Measurements from ENCODE around the gene CFAP54. TPM values are rescaled to one million over a fixed set of nuclear protein-coding genes. Genes with fewer than 3 reads are reported as not detected.

CFAP54 gene
- total RNA-seq, 1 experiment from 2014 or later = 0.20 TPM

- in situ Hi-C loops (cut with HindIII; ENCODE audit: low sequenced_read_pairs) = no loop called here
These were observed 291.0 kb downstream of the CFAP54 start for GRCh38 chr12:96780330-96780729.

DNA sequence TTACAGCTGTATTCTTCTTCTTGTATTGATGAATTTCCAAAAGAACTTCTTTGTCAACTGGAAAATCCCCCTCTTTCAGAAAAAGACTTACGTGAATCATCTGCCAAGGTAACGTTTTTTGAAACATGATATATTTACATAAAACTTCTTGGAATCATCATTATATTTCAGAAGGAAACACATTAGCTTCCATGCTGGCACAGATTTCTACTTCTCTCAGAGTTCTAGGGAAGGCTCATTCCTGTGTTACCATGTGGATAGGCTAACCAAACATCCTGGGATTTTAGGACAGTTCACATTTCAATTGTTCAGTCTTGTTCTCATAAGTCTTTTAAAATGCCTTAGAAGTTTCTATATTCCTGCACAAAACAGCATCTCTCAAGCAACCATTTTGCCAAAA lies 297.4 kb downstream of the CFAP54 start:
- in situ Hi-C loops (cut with HindIII; ENCODE audit: low sequenced_read_pairs) = no loop called here

More at GRCh38 chr12:96780330-96780729, 291.0 kb downstream of the CFAP54 start:
- DNase-seq (ENCODE audit: low spot score) = no peak

DNA sequence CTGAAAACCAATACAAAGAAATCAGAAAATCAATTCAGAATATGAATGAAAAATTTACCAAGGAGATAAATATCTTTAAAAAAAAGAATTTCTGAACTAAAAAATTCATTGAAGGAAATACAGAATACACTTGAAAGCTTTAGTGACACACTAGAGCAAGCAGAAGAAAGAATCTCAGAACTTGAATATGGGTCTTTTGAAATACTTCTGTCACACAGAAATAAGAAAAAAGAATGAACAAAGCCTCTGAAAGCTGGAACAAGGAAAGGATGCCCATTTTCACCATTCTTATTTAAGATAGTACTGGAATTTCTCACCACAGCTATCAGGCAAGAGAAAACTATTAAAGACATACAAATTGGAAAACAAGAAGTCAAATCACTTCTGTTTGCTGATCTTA lies 314.6 kb downstream of the CFAP54 start:
- DNase-seq (ENCODE audit: low spot score) = no peak
- in situ Hi-C loops (cut with HindIII; ENCODE audit: low sequenced_read_pairs) = no loop called here

More for the DNA sequence above, 297.4 kb downstream of the CFAP54 start:
- DNase-seq (ENCODE audit: low spot score) = no peak

GRCh38 chr12:96806272-96806671 lies 316.9 kb downstream of the CFAP54 start:
- no peak for DNase-seq (ENCODE audit: low spot score)
- in situ Hi-C loops (cut with HindIII; ENCODE audit: low sequenced_read_pairs) = no loop called here

- no peak for DNase-seq (ENCODE audit: low spot score)
- in situ Hi-C loops (cut with HindIII; ENCODE audit: low sequenced_read_pairs) = no loop called here
These were observed 318.4 kb downstream of the CFAP54 start for GRCh38 chr12:96807741-96808140.

DNA sequence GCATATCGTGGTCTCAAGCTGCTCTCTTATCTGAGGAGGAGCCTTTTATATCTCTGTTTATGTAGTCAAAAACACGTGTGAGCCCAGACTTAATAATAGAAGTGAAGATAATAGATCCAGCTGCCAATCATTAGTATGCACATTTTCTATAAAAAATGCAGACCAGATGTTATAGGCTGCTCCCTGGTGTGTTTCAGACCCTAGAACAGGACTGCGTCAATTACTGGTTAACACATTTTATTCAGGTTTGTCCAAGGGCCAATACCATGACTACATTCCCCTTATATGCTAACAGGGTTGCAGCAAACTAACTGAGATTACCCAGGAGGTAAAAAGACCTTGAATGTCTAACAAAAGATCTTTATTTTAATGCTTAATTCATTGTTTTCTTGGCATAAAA lies 319.2 kb downstream of the CFAP54 start:
- DNase-seq (ENCODE audit: low spot score) = no peak
- in situ Hi-C loops (cut with HindIII; ENCODE audit: low sequenced_read_pairs) = no loop called here

DNA sequence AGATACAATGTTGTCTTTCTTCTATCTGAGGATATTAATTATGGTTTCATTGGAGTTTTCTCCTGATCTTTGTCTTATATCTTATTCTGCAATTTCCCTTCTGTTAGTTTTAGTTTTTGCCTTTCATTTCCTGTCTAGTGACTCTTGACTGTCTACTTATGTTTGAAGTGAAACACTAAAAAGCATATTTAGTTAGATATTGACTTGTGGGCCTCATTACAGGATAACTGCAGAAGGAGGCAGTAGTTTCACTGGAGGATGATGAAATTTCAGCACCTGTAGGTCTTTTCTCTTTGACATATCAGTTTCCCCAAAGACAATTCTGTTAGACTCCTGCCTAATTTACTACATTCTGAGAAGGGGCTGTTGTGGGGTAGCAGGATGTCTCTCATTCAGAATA lies 320.1 kb downstream of the CFAP54 start:
- in situ Hi-C loops (cut with HindIII; ENCODE audit: low sequenced_read_pairs) = no loop called here
- DNase-seq (ENCODE audit: low spot score) = no peak

GRCh38 chr12:96810057-96810456 lies 320.7 kb downstream of the CFAP54 start:
- in situ Hi-C loops (cut with HindIII; ENCODE audit: low sequenced_read_pairs) = no loop called here

DNA sequence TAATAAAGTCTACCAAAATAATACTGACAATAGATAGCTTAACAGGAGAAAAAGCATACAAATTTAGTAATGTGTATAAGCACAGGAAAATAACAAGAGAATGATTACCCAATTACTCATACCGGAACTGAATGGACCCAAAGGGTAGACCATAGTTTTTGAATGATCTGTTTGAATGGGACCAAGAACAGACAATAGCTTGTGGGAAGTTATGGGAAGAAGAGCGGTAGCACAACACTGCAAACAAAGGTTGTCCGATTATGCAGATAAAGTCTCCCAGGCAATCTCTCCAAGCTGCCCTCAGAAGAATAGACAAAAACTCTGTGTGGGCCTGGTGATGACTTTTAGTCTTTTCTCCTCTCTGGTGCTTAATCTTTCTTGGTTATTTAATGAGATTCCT lies 321.1 kb downstream of the CFAP54 start:
- DNase-seq (ENCODE audit: low spot score) = no peak
- in situ Hi-C loops (cut with HindIII; ENCODE audit: low sequenced_read_pairs) = no loop called here

More at GRCh38 chr12:96810057-96810456, 320.7 kb downstream of the CFAP54 start:
- no peak for DNase-seq (ENCODE audit: low spot score)

DNA sequence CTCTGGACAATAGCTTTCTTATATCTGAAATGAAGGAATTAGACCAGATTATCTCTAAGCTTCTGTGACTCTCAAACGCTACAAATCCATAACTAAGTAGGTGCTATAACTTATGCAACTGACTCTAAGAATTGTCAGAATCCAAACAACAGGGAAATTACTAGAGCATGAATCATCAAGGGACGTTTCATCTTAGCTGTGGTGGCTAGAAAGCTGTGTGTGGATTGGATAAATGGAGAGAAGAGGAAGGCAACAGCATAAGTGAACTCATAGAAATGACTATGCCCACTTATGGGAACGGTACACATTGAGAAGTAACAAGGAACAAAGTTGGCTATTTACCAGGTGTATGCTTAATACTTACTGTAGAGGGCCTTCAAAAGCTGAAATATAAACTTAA lies 321.7 kb downstream of the CFAP54 start:
- no peak for DNase-seq (ENCODE audit: low spot score)
- in situ Hi-C loops (cut with HindIII; ENCODE audit: low sequenced_read_pairs) = no loop called here

- in situ Hi-C loops (cut with HindIII; ENCODE audit: low sequenced_read_pairs) = no loop called here
- no peak for DNase-seq (ENCODE audit: low spot score)
These were observed 322.8 kb downstream of the CFAP54 start for GRCh38 chr12:96812153-96812552.

GRCh38 chr12:96814200-96814599 lies 324.8 kb downstream of the CFAP54 start:
- in situ Hi-C loops (cut with HindIII; ENCODE audit: low sequenced_read_pairs) = no loop called here
- no peak for DNase-seq (ENCODE audit: low spot score)

DNA sequence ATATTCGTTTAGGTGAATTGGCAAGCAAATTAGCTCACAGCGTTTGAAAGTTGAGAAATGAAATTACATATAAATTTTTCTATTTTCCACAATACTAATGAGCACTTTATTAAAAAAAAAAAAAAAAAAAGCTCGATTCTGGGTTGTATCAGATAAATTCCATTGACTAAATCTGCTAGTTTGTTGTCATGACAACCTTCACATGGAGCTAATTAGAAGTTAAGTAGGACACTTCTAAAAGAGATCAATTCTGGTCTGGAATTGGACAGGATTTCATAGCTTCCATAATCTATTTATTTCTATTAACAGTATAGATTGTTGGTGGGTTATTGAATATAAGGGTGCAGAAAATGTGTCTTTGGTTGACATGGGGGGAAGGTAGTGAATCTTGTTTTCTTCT lies 332.2 kb downstream of the CFAP54 start:
- DNase-seq (ENCODE audit: low spot score) = no peak
- in situ Hi-C loops (cut with HindIII; ENCODE audit: low sequenced_read_pairs) = no loop called here

GRCh38 chr12:96822641-96823040 lies 333.3 kb downstream of the CFAP54 start:
- in situ Hi-C loops (cut with HindIII; ENCODE audit: low sequenced_read_pairs) = no loop called here
- no peak for DNase-seq (ENCODE audit: low spot score)

DNA sequence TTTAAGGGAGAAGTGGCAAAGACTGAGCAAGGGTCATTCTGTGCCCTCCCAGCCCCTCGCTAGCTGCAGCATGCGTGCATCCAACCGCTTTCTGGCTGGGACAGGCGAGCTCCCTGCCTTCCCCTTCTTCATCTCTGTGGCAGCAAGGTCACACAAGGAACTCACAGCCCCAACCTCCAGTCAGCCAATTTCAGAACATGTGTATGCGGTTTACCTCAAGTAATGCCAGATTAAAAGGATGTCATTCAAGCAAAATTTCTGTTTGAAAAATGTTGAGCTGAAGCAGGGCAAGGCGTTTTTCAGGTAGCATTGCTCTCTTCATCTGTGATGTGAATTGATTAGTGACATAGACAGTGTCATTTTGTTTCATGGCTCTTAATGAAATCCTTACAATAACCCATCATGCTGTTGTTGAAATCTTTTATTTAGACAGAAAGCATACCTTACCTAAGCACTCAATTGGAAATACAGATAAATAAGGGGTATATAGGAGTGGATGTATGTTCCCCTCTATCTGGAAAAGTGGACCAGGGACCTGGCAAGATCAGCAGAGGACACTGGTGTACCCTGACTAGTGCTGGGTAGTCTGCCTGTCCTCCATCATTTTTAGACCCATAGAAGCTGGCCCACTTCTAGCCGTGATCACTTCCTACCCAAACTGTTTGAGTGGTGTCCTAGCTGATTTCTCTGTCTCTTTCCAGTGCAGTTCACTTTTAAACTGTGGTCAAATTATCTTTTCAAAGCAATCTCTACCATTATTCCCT lies 334.9 kb downstream of the CFAP54 start:
- no peak for DNase-seq (ENCODE audit: low spot score)
- in situ Hi-C loops (cut with HindIII; ENCODE audit: low sequenced_read_pairs) = no loop called here

- DNase-seq (ENCODE audit: low spot score) = no peak
- in situ Hi-C loops (cut with HindIII; ENCODE audit: low sequenced_read_pairs) = no loop called here
These were observed 335.5 kb downstream of the CFAP54 start for GRCh38 chr12:96824838-96825236.

DNA sequence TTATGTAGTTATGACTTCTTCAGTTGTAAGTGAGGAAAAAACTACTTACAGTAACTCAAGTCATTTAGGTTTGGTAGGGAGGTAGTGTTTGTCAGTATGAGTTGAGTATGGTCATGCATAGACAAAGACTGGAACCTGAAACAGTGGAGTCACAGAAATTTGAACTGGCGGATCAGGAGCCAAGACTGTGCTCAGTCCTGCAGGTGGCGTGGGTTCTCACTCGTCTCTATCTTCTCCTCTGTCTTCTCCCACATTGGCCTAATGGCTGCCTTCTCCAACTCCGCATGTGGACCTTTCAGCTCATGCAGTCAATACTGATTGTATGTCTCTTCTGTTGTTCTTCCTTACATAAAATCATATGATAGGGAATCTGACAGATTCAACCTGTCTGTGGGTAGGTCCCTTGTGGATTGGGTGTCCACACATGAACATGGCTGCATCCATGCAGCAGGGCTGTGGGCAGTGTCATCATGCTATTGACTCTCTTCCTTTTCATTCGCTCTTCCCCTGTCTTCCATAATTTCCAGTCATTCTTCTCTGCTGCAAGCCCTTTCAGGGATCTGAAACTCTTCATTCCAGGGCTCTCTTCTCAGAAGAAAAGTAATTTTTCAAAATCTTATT lies 338.9 kb downstream of the CFAP54 start:
- no peak for DNase-seq (ENCODE audit: low spot score)
- in situ Hi-C loops (cut with HindIII; ENCODE audit: low sequenced_read_pairs) = no loop called here

DNA sequence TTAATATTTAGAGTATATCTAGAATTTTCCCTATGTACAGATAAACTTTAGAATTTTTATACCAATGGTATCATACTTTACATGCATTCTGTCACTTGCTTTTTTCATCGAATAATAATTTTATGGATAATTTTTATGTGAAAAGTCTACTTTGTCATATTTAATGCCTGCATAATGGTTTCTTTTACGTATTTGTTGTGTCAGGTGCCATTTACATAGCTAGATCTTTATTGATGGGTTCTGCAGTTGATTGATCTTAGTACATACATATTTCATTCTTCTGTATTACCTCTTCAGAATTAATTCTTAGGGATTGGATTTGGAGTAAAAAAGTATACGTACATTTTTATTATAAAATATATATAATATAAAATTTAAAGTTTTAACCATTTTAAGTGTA lies 340.0 kb downstream of the CFAP54 start:
- DNase-seq (ENCODE audit: low spot score) = no peak
- in situ Hi-C loops (cut with HindIII; ENCODE audit: low sequenced_read_pairs) = no loop called here

GRCh38 chr12:96831346-96831745 lies 342.0 kb downstream of the CFAP54 start:
- in situ Hi-C loops (cut with HindIII; ENCODE audit: low sequenced_read_pairs) = no loop called here

GRCh38 chr12:96846293-96846692 lies 356.9 kb downstream of the CFAP54 start:
- in situ Hi-C loops (cut with HindIII; ENCODE audit: low sequenced_read_pairs) = no loop called here
- DNase-seq (ENCODE audit: low spot score) = no peak

More at GRCh38 chr12:96831346-96831745, 342.0 kb downstream of the CFAP54 start:
- no peak for DNase-seq (ENCODE audit: low spot score)

- in situ Hi-C loops (cut with HindIII; ENCODE audit: low sequenced_read_pairs) = no loop called here
These were observed 361.3 kb downstream of the CFAP54 start for GRCh38 chr12:96850676-96851075.

More at GRCh38 chr12:96850676-96851075, 361.3 kb downstream of the CFAP54 start:
- DNase-seq (ENCODE audit: low spot score) = no peak

Data from G401 (cell line).